HepG2 (cell line): ENCODE data around the gene IFT88. TPM values are rescaled to one million over a fixed set of nuclear protein-coding genes. Genes with fewer than 3 reads are reported as not detected.

Experiments
- ATAC-seq: fragments of 200-7000 bp; cut with Tn5 transposase; 3 replicates; pipeline ENCODE4 v1.9.1; 2020; ENCODE audit warnings: mild to moderate bottlenecking, moderate library complexity
- BruUV-seq: library from RNA; stranded (reverse); fragments of 400-500 nt; replicated peaks from 2 replicates; lab custom pipeline; 2021; lab: Mats Ljungman, UMichigan
- CTCF ChIA-PET: fragments of 300-600 bp; formaldehyde crosslinking; extraction: SDS; loops from one replicate; lab custom pipeline; 2021; ENCODE audit warnings: low total read pairs, inconsistent platforms, low intra/inter-chr PET ratio; lab: Yijun Ruan, JAX
- POLR2A ChIA-PET: fragments of 350-600 bp; sonication (Branson Sonifier 250); formaldehyde crosslinking; loops from one replicate; lab custom pipeline; 2020; ENCODE audit warnings: antibody characterized with exemption, inconsistent platforms; lab: Yijun Ruan, JAX
- DNase-seq: peaks from one replicate; pipeline ENCODE4 v3.0.0-alpha.2; 2015; ENCODE audit warnings: low spot score
- FAIRE-seq: peaks from 3 replicates; lab custom pipeline; 2011; peaks lifted over from hg19 to GRCh38; lab: Jason Lieb, UNC
- H2AFZ ChIP-seq: one replicate; pipeline ENCODE4 v1.6.1; 2011; ENCODE audit warnings: low read length, inconsistent platforms
- H3K27ac ChIP-seq: fragments of 300-600 bp; 3 replicates; pipeline ENCODE4 v1.8.0; 2011; ENCODE audit warnings: mixed run types, mild to moderate bottlenecking, mixed read lengths, low read length, inconsistent platforms; ENCODE audit not compliant: insufficient read depth; ENCODE audit errors: extremely low read length
- H3K27me3 ChIP-seq, 2 experiments: fragments of 200-600 bp in 1 of 2; 2 replicates in 1 of 2; 3 replicates in 1 of 2; pipeline versions ENCODE4 v1.6.0 to v1.8.0; 2011; ENCODE audit warnings: low read length in 2 of 2, mild to moderate bottlenecking in 2 of 2, moderate library complexity in 2 of 2, inconsistent platforms in 1 of 2; ENCODE audit not compliant: insufficient read depth in 2 of 2, control insufficient read depth in 1 of 2
- H3K36me3 ChIP-seq, 2 experiments: fragments of 200-600 bp in 1 of 2; replicated peaks in 1 of 2; 2 replicates in 1 of 2; 3 replicates in 1 of 2; pipeline versions ENCODE4 v1.5.1 to v1.8.0; 2011; ENCODE audit warnings: low read length in 2 of 2, inconsistent platforms in 1 of 2; ENCODE audit not compliant: insufficient read depth in 2 of 2, control insufficient read depth in 1 of 2
- H3K4me1 ChIP-seq: 2 replicates; pipeline ENCODE4 v1.5.1; 2012; ENCODE audit warnings: low read length, inconsistent platforms; ENCODE audit not compliant: insufficient read depth
- H3K4me2 ChIP-seq: 2 replicates; pipeline ENCODE4 v1.6.0; 2011; ENCODE audit warnings: low read depth, low read length, inconsistent platforms
- H3K4me3 ChIP-seq, 3 experiments: fragments of 200-600 bp in 1 of 3; sonication (generic), shearing (Covaris generic) in 1 of 3; replicated peaks in 1 of 3; 2 replicates each; pipeline ENCODE4 v1.5.1; 2011 to 2016; ENCODE audit warnings: low read length in 3 of 3, inconsistent platforms in 2 of 3, low read depth in 2 of 3, mild to moderate bottlenecking in 2 of 3, control low read depth in 1 of 3, mixed read lengths in 1 of 3; ENCODE audit not compliant: insufficient read depth in 1 of 3
- H3K79me2 ChIP-seq: one replicate; pipeline ENCODE4 v1.6.1; 2011; ENCODE audit warnings: low read length, inconsistent platforms; ENCODE audit not compliant: insufficient read depth
- H3K9ac ChIP-seq: 2 replicates; pipeline ENCODE4 v1.6.0; 2011; ENCODE audit warnings: mild to moderate bottlenecking, low read depth, low read length, inconsistent platforms; ENCODE audit not compliant: insufficient read depth
- H3K9me3 ChIP-seq: 2 replicates; pipeline ENCODE4 v1.5.1; 2012; ENCODE audit warnings: mild to moderate bottlenecking, low read length
- H4K20me1 ChIP-seq: 2 replicates; pipeline ENCODE4 v1.6.0; 2011; ENCODE audit warnings: inconsistent platforms, mild to moderate bottlenecking, low read length, moderate library complexity; ENCODE audit not compliant: insufficient read depth
- ARNT ChIP-seq: fragments of 450-650 bp; IDR thresholded peaks from 2 replicates; pipeline ENCODE4 v1.6.1; 2017
- JUND ChIP-seq: sonication (generic); formaldehyde crosslinking; IDR thresholded peaks from 2 replicates; pipeline ENCODE4 v1.8.0; 2022; ENCODE audit warnings: mild to moderate bottlenecking, missing genetic modification reagents
- KLF16 ChIP-seq, 2 experiments: sonication (generic) in 1 of 2; formaldehyde crosslinking in 1 of 2; IDR thresholded peaks; 2 replicates each; pipeline versions ENCODE4 v1.6.1 to v1.8.0; 2016 to 2023; ENCODE audit warnings: missing genetic modification reagents in 2 of 2, missing compliant biosample characterization in 1 of 2
- NCOA5 ChIP-seq: sonication (generic); formaldehyde crosslinking; IDR thresholded peaks from 2 replicates; pipeline ENCODE4 v1.4.0; 2020; ENCODE audit warnings: missing genetic modification reagents
- ZFP36 ChIP-seq: fragments of 150-350 bp; IDR thresholded peaks from 2 replicates; pipeline ENCODE4 v1.6.1; 2018; ENCODE audit warnings: borderline replicate concordance, low read length, low read depth; ENCODE audit not compliant: partially characterized antibody
- ZKSCAN5 ChIP-seq: sonication (generic); formaldehyde crosslinking; IDR thresholded peaks from 2 replicates; pipeline ENCODE4 v1.5.1; 2020; ENCODE audit warnings: mild to moderate bottlenecking, missing genetic modification reagents
- ZNF205 ChIP-seq: IDR thresholded peaks from 2 replicates; pipeline ENCODE4 v1.6.1; 2018; ENCODE audit warnings: missing biosample characterization, missing genetic modification reagents
- ZNF317 ChIP-seq: sonication (generic); formaldehyde crosslinking; IDR thresholded peaks from 2 replicates; pipeline ENCODE4 v1.5.0; 2020; ENCODE audit warnings: mild to moderate bottlenecking, missing genetic modification reagents
- ZNF33A ChIP-seq: sonication (generic); formaldehyde crosslinking; IDR thresholded peaks from 2 replicates; pipeline ENCODE4 v1.5.1; 2020; ENCODE audit warnings: missing genetic modification reagents, mild to moderate bottlenecking, moderate library complexity, borderline replicate concordance
- ZNF552 ChIP-seq: sonication (generic); formaldehyde crosslinking; IDR thresholded peaks from 2 replicates; pipeline ENCODE4 v1.9.0; 2022; ENCODE audit warnings: missing genetic modification reagents, mild to moderate bottlenecking, borderline replicate concordance
- ZNF678 ChIP-seq: sonication (generic); formaldehyde crosslinking; IDR thresholded peaks from 2 replicates; pipeline ENCODE4 v1.4.0; 2020; ENCODE audit warnings: mild to moderate bottlenecking, missing genetic modification reagents
- ZNF780A ChIP-seq: sonication (generic); formaldehyde crosslinking; IDR thresholded peaks from 2 replicates; pipeline ENCODE4 v1.8.0; 2022; ENCODE audit warnings: mild to moderate bottlenecking, missing genetic modification reagents, moderate library complexity
- WGBS: methylation state at CpG from one replicate; pipeline ENCODE4 v1.1.6; 2017; ENCODE audit warnings: low lambda C conversion rate; 5-methylcytosine and 5-hydroxymethylcytosine counted together
- in situ Hi-C: cut with HindIII; loops from 2 replicates; pipeline ENCODE4 v1.10.0; 2017; ENCODE audit warnings: low pct_unique_long_range_greater_than_20kb; ENCODE audit not compliant: extremely low pct_ligation_motif_present
- intact Hi-C: fragments of 100-400 bp; cut with micrococcal nuclease; formaldehyde crosslinking; loops from one replicate; pipeline ENCODE4 v1.10.0; 2022; ENCODE audit not compliant: unreplicated experiment
- polyA plus RNA-seq, 8 experiments: library from polyadenylated mRNA; depleted of rRNA in 3 of 8; stranded (reverse) in 7 of 8; unstranded in 1 of 8; fragments of >200 nt; fragmentation: Illumina TruSeq in 4 of 8; extraction: Trizol in 4 of 8; gene quantifications; 2 replicates each; pipeline versions ENCODE4 v1.2.1 to v1.2.3, GENCODE V29; 2011 to 2016; ENCODE audit warnings: low read depth in 4 of 8, missing spikeins in 1 of 8, mixed read lengths in 1 of 8; ENCODE audit not compliant: insufficient read depth in 1 of 8
- total RNA-seq, 5 experiments: library from RNA; depleted of rRNA; stranded (reverse); fragments of >200 nt; fragmentation: Illumina TruSeq; extraction: Trizol; gene quantifications; 2 replicates each; pipeline ENCODE4 v1.2.3, GENCODE V29; 2016; ENCODE audit warnings: low read depth in 1 of 5
- TF ChIP-seq, protein P1 (sequence below): sonication (generic); formaldehyde crosslinking; IDR thresholded peaks from 2 replicates; pipeline ENCODE4 v1.5.0; 2020; ENCODE audit warnings: missing genetic modification reagents, mild to moderate bottlenecking, borderline replicate concordance
- TF ChIP-seq, protein P2 (sequence below): sonication (generic); formaldehyde crosslinking; IDR thresholded peaks from 2 replicates; pipeline ENCODE4 v1.5.0; 2020; ENCODE audit warnings: missing genetic modification reagents
- TF ChIP-seq, protein P3 (sequence below): sonication (generic); formaldehyde crosslinking; IDR thresholded peaks from 2 replicates; pipeline ENCODE4 v1.8.1; 2023; ENCODE audit warnings: mild to moderate bottlenecking, moderate library complexity, missing genetic modification reagents
- TF ChIP-seq, protein P4 (sequence below): sonication (generic); formaldehyde crosslinking; IDR thresholded peaks from 2 replicates; pipeline ENCODE4 v1.5.0; 2020; ENCODE audit warnings: missing genetic modification reagents

Gene IFT88
- total and polyA plus RNA-seq, 2 of the 13 experiments (the other 11 are each of a cell fraction or from before 2014, with no cell fraction given), result 8.4 to 19.9 TPM

DNA sequence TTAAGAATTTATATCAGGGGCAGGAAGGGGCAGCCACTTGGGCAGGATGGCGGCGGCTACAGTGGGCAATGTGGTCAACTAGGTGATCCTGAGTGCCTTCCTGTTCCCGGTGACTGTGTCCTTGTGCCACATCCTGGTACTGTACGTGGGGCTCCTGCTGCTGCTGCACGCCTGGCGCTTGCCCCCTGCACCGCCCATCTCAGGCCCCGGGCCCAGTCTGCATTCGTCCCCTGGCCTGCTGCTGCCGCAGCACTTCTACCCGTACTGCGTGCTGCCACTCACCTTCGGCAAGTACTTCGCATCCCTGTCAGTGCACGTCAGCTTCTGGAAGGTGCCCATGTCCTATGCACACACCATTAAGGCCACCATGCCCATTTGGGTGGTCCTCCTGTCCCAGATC lies 40.1 kb downstream of the IFT88 start:
- in situ Hi-C loops, result no loop called here
- no TSS peak for BruUV-seq
- CTCF ChIA-PET, result no interaction called here

More for the DNA sequence above, 40.1 kb downstream of the IFT88 start:
- Histone ChIP-seq H3K27ac (no peak overlapping the region), H3K79me2 (no peaks in the 10 kb centered on the region), H3K36me3 (peaks cover 4 to 25% of the 10 kb centered on the region in 2 experiments; a peak in 4 of 5 replicates), H3K27me3 (no peaks in the 10 kb centered on the region), H3K9ac (no peak overlapping the region), H3K9me3 (no peaks in the 10 kb centered on the region), H2AFZ (no peak overlapping the region), H3K4me2 (no peak overlapping the region), H4K20me1 (no peaks in the 10 kb centered on the region), H3K4me1 (no peaks in the 10 kb centered on the region)
- DNase-seq (no peak), ATAC-seq (no peak), FAIRE-seq (no peak)
- POLR2A ChIA-PET, result no interaction called here
- WGBS, result 97% methylated on average over 12 of the region's 15 CpGs
- intact Hi-C loops, result no loop called here
- TF ChIP-seq ZNF552 (CRISPR knock-in tag) (no peak), ZNF678 (CRISPR knock-in tag) (no peak), ZNF205 (no peak), ZNF317 (CRISPR knock-in tag) (no peak), NCOA5 (CRISPR knock-in tag) (no peak), ZNF780A (CRISPR knock-in tag) (no peak), ZFP36 (no peak), ZNF33A (CRISPR knock-in tag) (no peak), KLF16 (CRISPR knock-in tag; IDR thresholded peaks at IDR 0.05) (no peak), ARNT (no peak), JUND (no peak), ZKSCAN5 (no peak)
- TF ChIP-seq, protein P1, sequence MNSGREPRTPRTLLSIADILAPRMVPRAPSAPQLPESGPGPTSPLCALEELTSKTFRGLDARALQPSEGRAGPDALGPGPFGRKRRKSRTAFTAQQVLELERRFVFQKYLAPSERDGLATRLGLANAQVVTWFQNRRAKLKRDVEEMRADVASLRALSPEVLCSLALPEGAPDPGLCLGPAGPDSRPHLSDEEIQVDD, result no peak
- TF ChIP-seq, protein P2, sequence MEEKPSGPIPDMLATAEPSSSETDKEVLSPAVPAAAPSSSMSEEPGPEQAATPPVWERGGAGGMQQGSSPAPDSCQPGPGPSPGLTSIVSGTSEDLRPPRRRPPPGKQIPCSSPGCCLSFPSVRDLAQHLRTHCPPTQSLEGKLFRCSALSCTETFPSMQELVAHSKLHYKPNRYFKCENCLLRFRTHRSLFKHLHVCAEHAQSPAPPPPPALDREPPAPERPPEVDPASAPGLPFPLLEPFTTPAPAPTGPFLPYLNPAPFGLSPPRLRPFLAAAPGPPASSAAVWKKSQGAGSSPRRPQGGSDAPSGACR, result no peak
- TF ChIP-seq, protein P3, sequence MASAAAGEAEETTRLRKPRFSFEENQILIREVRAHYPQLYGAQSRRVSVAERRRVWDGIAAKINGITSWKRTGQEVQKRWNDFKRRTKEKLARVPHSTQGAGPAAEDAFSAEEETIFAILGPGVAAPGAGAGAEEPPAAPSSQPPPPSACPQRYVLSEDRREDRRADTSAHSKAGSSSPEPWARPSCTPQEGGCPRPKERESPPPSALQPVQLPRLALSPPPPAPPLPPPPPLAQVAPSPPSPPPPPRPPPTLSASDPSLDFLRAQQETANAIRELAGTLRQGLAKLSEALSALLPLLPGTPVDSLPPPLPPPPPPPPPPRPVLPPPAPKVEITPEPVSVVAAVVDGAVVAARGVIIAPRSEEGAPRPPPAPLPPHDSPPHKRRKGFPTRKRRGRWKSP (CRISPR knock-in tag), result no peak
- TF ChIP-seq, protein P4, sequence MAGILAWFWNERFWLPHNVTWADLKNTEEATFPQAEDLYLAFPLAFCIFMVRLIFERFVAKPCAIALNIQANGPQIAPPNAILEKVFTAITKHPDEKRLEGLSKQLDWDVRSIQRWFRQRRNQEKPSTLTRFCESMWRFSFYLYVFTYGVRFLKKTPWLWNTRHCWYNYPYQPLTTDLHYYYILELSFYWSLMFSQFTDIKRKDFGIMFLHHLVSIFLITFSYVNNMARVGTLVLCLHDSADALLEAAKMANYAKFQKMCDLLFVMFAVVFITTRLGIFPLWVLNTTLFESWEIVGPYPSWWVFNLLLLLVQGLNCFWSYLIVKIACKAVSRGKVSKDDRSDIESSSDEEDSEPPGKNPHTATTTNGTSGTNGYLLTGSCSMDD, result no peak
- TF ChIP-seq, all 625 proteins: peak for 0
- no peak overlapping the region for H3K4me3 ChIP-seq
